HFF-Myc (cell line): ENCODE results near the gene MRPS25.

ENCODE experiments used
- DNase-seq: peaks from one replicate; pipeline ENCODE4 v3.0.0-alpha.2; 2011; ENCODE audit warnings: low read depth; ENCODE audit errors: extremely low read depth
- H3K4me3 ChIP-seq: replicated peaks from 2 replicates; pipeline ENCODE4 v1.5.1; 2011; ENCODE audit warnings: low read depth, mild to moderate bottlenecking, control low read depth, low read length
- TF ChIP-seq, protein P1 (sequence below): IDR thresholded peaks from 2 replicates; pipeline ENCODE4 v1.5.1; 2012; ENCODE audit warnings: mild to moderate bottlenecking, low read depth, low read length, control low read depth; ENCODE audit errors: missing control alignments

MRPS25 gene

GRCh38 chr3:15065550-15066007, 464 bp upstream of the MRPS25 start:
- H3K4me3 ChIP-seq, result peak overlapping the region; percentile 99
- no peak for DNase-seq
- TF ChIP-seq, protein P1, sequence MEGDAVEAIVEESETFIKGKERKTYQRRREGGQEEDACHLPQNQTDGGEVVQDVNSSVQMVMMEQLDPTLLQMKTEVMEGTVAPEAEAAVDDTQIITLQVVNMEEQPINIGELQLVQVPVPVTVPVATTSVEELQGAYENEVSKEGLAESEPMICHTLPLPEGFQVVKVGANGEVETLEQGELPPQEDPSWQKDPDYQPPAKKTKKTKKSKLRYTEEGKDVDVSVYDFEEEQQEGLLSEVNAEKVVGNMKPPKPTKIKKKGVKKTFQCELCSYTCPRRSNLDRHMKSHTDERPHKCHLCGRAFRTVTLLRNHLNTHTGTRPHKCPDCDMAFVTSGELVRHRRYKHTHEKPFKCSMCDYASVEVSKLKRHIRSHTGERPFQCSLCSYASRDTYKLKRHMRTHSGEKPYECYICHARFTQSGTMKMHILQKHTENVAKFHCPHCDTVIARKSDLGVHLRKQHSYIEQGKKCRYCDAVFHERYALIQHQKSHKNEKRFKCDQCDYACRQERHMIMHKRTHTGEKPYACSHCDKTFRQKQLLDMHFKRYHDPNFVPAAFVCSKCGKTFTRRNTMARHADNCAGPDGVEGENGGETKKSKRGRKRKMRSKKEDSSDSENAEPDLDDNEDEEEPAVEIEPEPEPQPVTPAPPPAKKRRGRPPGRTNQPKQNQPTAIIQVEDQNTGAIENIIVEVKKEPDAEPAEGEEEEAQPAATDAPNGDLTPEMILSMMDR, result no peak

DNA sequence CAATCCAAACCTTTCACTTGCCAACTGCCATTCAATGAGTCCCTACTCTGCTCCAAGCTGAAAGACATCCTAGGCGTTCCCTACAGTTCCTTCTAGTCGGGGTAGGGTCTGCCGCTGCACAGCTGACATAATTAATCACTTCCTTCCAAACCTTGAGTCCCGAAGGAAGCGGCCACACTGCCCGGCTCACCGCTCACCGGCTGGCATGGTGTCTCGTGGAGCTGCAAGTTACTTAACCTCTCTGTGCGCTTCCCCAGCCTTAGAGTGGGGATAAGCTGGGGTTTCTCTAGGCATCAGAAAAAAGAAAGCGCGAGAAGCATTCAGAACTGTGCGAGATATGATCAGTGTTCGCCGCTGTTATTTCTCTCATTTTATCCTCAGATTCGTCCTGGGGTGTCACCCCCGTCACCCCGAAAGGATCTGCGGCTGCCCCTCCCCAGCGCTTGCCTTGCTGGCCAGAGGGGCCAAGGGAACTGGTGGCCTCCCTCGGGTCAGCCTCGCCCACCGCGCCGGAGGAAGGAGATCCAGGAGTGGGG, 748 bp downstream of the MRPS25 start:
- TF ChIP-seq, protein P1, result no peak
- peak overlapping the region; percentile 99 for H3K4me3 ChIP-seq
- no peak for DNase-seq

- no peak for DNase-seq
- peak overlapping the region; percentile 99 for H3K4me3 ChIP-seq
- TF ChIP-seq, protein P1, result no peak
Measured at GRCh38 chr3:15063656-15064286, 1.3 kb downstream of the MRPS25 start.

- no peak for DNase-seq
- TF ChIP-seq, protein P1, result no peak
- peak overlapping the region; percentile 99 for H3K4me3 ChIP-seq
Measured at GRCh38 chr3:15063238-15063637, 1.9 kb downstream of the MRPS25 start.

DNA sequence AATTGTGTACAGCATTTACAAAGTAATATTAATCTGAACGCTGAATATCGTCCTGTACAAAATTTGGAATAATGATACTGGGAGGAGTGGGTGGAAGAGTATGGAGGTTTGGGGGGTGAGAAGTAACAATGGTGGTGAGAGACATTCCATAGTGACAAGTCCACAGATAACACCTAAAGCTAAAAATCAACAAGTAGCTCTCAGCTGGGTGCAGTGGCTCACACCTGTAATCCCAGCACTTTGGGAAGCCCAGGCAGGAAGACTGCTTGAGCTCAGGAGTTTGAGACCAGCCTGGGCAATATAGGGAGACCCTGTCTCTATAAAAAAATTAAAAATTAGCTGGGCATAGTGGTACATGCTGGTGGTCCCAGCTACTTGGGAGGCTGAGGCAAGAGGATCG, 5.1 kb downstream of the MRPS25 start:
- TF ChIP-seq, protein P1, result no peak
- no peak overlapping the region for H3K4me3 ChIP-seq
- DNase-seq, result no peak

GRCh38 chr3:15056676-15057404, 8.3 kb downstream of the MRPS25 start:
- no peak for DNase-seq

More at GRCh38 chr3:15056676-15057404, 8.3 kb downstream of the MRPS25 start:
- H3K4me3 ChIP-seq, result no peak overlapping the region
- TF ChIP-seq, protein P1, result no peak
